Left lung (tissue), 10 donors: Measurements from ENCODE around the gene RHOD. TPM values are rescaled to one million over a fixed set of nuclear protein-coding genes. Genes with fewer than 3 reads are reported as not detected.
A peak's percentile ranks its signal among the peaks of the same experiment; 100 is the strongest.

Experiments used
- ATAC-seq: fragments of 200-7000 bp; cut with Tn5 transposase; one replicate; pipeline ENCODE4 v1.9.1; 2020; ENCODE audit warnings: moderate library complexity
- DNase-seq, 4 donors: peaks; one replicate each; pipeline ENCODE4 v3.0.0-alpha.2; 2013 to 2020
- H3K27ac ChIP-seq, 2 donors: fragments of 200-600 bp; sonication (generic) in 1 of 2; one replicate each; pipeline versions ENCODE4 v1.5.0 to v1.8.0; 2020 to 2021
- H3K27me3 ChIP-seq, 2 donors: fragments of 200-600 bp; sonication (generic) in 1 of 2; one replicate each; pipeline versions ENCODE4 v1.5.0 to v1.8.0; 2020 to 2021
- H3K36me3 ChIP-seq, 2 donors: fragments of 200-600 bp; sonication (generic) in 1 of 2; one replicate each; pipeline versions ENCODE4 v1.5.0 to v1.8.0; 2020 to 2021
- H3K4me1 ChIP-seq, 2 donors: fragments of 200-600 bp; one replicate each; pipeline ENCODE4 v1.8.0; 2021
- H3K4me3 ChIP-seq, 2 donors: fragments of 200-600 bp; sonication (generic) in 1 of 2; one replicate each; pipeline versions ENCODE4 v1.5.0 to v1.8.0; 2020 to 2021; ENCODE audit warnings: mild to moderate bottlenecking in 1 of 2
- H3K9me3 ChIP-seq, 2 donors: fragments of 200-600 bp; sonication (generic) in 1 of 2; one replicate each; pipeline versions ENCODE4 v1.5.0 to v1.8.0; 2020 to 2021
- CTCF ChIP-seq, 2 donors: fragments of 200-600 bp; sonication (generic) in 1 of 2; IDR thresholded peaks; one replicate each; pipeline versions ENCODE4 v1.5.0 to v1.8.0; 2021; ENCODE audit warnings: antibody characterized with exemption in 2 of 2
- intact Hi-C, 2 donors: fragments of 100-400 bp; cut with DNase I; formaldehyde crosslinking; loops; one replicate each; pipeline versions ENCODE4 v1.11.2 to v1.14.2; 2022
- polyA plus RNA-seq, 6 donors: library from polyadenylated mRNA; unstranded; fragments of 120-200 nt; gene quantifications; one replicate each; pipeline ENCODE4 v1.2.1, GENCODE V29; 2013; ENCODE audit not compliant: insufficient read length in 6 of 6
- total RNA-seq, 2 donors: library from RNA; stranded (reverse); fragmentation: NEBNext Ultra II Directional; extraction: Animal tissue kit (Norgen Biotek cat#: 25700); gene quantifications; one replicate each; pipeline ENCODE4 v1.2.1, GENCODE V29; 2021
- donor health status: DM: no; HTN: yes; CAD: no.
- donor health status: DM: no; HTN: no; CAD: no.

The RHOD gene
- total and polyA plus RNA-seq, 8 donors, result 9.1 to 37.6 (median 10.2) TPM

- Histone ChIP-seq H3K4me3 (no peak overlapping the region), H3K9me3 (no peaks in the 10 kb centered on the region), H3K36me3 (no peaks in the 10 kb centered on the region), H3K27ac (no peak overlapping the region), H3K4me1 (no peaks in the 10 kb centered on the region), H3K27me3 (no peaks in the 10 kb centered on the region)
- DNase-seq (no peak), ATAC-seq (no peak)
- intact Hi-C loops, result no loop called here
- no peak for TF ChIP-seq CTCF (IDR thresholded peaks at IDR 0.05)
Measured at GRCh38 chr11:67014343-67014742, 42.3 kb upstream of the RHOD start.

- DNase-seq, result no peak
- ATAC-seq, result no peak
- H3K27ac ChIP-seq, result no peak overlapping the region
- H3K4me3 ChIP-seq, result no peak overlapping the region
- no peaks in the 10 kb centered on the region for H3K36me3 ChIP-seq
- H3K4me1 ChIP-seq, result no peaks in the 10 kb centered on the region
- intact Hi-C loops, result no loop called here
- H3K27me3 ChIP-seq, result peaks cover 0 to 3% of the 10 kb centered on the region in 2 donors
- TF ChIP-seq CTCF (IDR thresholded peaks at IDR 0.05), result no peak
- no peaks in the 10 kb centered on the region for H3K9me3 ChIP-seq
Measured at GRCh38 chr11:67015048-67015447, 41.6 kb upstream of the RHOD start.

- Histone ChIP-seq H3K9me3 (no peaks in the 10 kb centered on the region), H3K4me3 (no peak overlapping the region), H3K27me3 (peaks cover 0 to 6% of the 10 kb centered on the region in 2 donors), H3K27ac (no peak overlapping the region), H3K4me1 (no peaks in the 10 kb centered on the region), H3K36me3 (no peaks in the 10 kb centered on the region)
- no peak for TF ChIP-seq CTCF (IDR thresholded peaks at IDR 0.05)
- ATAC-seq (no peak), DNase-seq (no peak)
- intact Hi-C loops, result no loop called here
Measured at GRCh38 chr11:67016550-67016949, 40.1 kb upstream of the RHOD start.

- Histone ChIP-seq H3K4me3 (no peak overlapping the region), H3K9me3 (no peaks in the 10 kb centered on the region), H3K27me3 (peaks cover 20 to 50% of the 10 kb centered on the region in 2 donors), H3K27ac (no peak overlapping the region), H3K4me1 (peaks cover 12 to 21% of the 10 kb centered on the region in 2 donors), H3K36me3 (no peaks in the 10 kb centered on the region)
- intact Hi-C loops, result no loop called here
- no peak for TF ChIP-seq CTCF (IDR thresholded peaks at IDR 0.05)
- DNase-seq, result no peak
- no peak for ATAC-seq
Measured at GRCh38 chr11:67020949-67021348, 35.7 kb upstream of the RHOD start.

GRCh38 chr11:67022341-67022933 is 34.2 kb upstream of the RHOD start:
- Histone ChIP-seq H3K9me3 (no peaks in the 10 kb centered on the region), H3K36me3 (no peaks in the 10 kb centered on the region), H3K4me1 (peaks cover 12 to 21% of the 10 kb centered on the region in 2 donors), H3K27me3 (peaks cover 20 to 62% of the 10 kb centered on the region in 2 donors), H3K4me3 (peak overlapping the region in 1 of 2 donors; percentile 17), H3K27ac (no peak overlapping the region)
- intact Hi-C loops, result no loop called here
- TF ChIP-seq CTCF (IDR thresholded peaks at IDR 0.05), result no peak
- ATAC-seq, result peak; percentile 34
- no peak for DNase-seq
